Endothelial cell (in vitro differentiated cells): Measurements from ENCODE around the gene FARSA. TPM values are rescaled to one million over a fixed set of nuclear protein-coding genes. Genes with fewer than 3 reads are reported as not detected.
A peak's percentile ranks its signal among the peaks of the same experiment; 100 is the strongest.
"Not testable (repeated sequence)": the region's sequence is repeated elsewhere in the genome, so short reads cannot be mapped to it uniquely, and the experiment has no call there.

ENCODE experiments used
- DNase-seq: peaks from one replicate; pipeline ENCODE4 v3.0.0; 2021; ENCODE audit warnings: low spot score
- H3K27ac Mint-ChIP-seq: one replicate; pipeline ENCODE4 v1.8.0; 2021; ENCODE audit warnings: mixed read lengths, inconsistent platforms; ENCODE audit not compliant: unreplicated experiment
- H3K27me3 Mint-ChIP-seq: one replicate; pipeline ENCODE4 v1.8.0; 2021; ENCODE audit warnings: mild to moderate bottlenecking, moderate library complexity, mixed read lengths, inconsistent platforms; ENCODE audit not compliant: unreplicated experiment
- H3K36me3 Mint-ChIP-seq: one replicate; pipeline ENCODE4 v1.8.0; 2021; ENCODE audit warnings: mild to moderate bottlenecking, low read depth, mixed read lengths, inconsistent platforms; ENCODE audit not compliant: unreplicated experiment
- H3K4me1 Mint-ChIP-seq: one replicate; pipeline ENCODE4 v1.8.0; 2021; ENCODE audit warnings: mild to moderate bottlenecking, mixed read lengths, inconsistent platforms; ENCODE audit not compliant: unreplicated experiment
- H3K4me3 Mint-ChIP-seq: one replicate; pipeline ENCODE4 v1.8.0; 2021; ENCODE audit warnings: mild to moderate bottlenecking, mixed read lengths, inconsistent platforms; ENCODE audit not compliant: unreplicated experiment
- H3K9me3 Mint-ChIP-seq: one replicate; pipeline ENCODE4 v1.8.0; 2021; ENCODE audit warnings: mixed read lengths, inconsistent platforms; ENCODE audit not compliant: unreplicated experiment
- total RNA-seq: library from RNA; stranded (reverse); fragmentation: NEBNext Ultra II Directional; extraction: Animal tissue kit (Norgen Biotek cat#: 25700); gene quantifications from one replicate; pipeline ENCODE4 v1.2.1, GENCODE V29; 2021; ENCODE audit not compliant: unreplicated experiment
- TF ChIP-seq, protein P1 (sequence below): fragments of 200-600 bp; sonication (generic); IDR thresholded peaks from one replicate; pipeline ENCODE4 v1.5.0; 2021; ENCODE audit warnings: antibody characterized with exemption; ENCODE audit not compliant: unreplicated experiment

FARSA gene
- total RNA-seq, 1 donor from 2014 or later = 45.8 TPM

DNA sequence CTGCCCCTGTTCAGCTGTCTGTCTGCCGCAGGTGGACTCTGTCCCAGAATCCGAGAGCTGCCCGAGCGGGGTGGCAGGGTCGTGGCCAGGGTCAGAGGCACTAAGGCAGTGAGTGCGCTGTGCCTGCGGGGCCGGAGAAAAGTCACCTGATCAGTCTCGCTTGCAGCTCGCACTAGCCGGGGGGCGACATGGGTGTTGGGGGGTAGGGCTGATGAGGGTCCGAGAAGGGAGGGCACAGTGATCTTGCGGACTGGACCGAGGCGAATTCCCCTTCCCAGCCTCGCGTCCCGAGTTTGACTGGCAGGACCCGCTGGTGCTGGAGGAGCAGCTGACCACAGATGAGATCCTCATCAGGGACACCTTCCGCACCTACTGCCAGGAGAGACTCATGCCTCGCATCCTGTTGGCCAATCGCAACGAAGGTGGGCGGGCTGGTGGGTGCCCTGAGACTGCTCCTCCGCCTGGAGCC lies 41.9 kb downstream of the FARSA start:
- Mint-ChIP-seq H3K36me3 (peaks cover under 1% of the 10 kb centered on the region), H3K27me3 (peaks cover 8% of the 10 kb centered on the region), H3K9me3 (no peaks in the 10 kb centered on the region), H3K27ac (no peak overlapping the region), H3K4me3 (peak overlapping the region; percentile 97), H3K4me1 (peaks cover 10% of the 10 kb centered on the region)
- TF ChIP-seq, protein P1, sequence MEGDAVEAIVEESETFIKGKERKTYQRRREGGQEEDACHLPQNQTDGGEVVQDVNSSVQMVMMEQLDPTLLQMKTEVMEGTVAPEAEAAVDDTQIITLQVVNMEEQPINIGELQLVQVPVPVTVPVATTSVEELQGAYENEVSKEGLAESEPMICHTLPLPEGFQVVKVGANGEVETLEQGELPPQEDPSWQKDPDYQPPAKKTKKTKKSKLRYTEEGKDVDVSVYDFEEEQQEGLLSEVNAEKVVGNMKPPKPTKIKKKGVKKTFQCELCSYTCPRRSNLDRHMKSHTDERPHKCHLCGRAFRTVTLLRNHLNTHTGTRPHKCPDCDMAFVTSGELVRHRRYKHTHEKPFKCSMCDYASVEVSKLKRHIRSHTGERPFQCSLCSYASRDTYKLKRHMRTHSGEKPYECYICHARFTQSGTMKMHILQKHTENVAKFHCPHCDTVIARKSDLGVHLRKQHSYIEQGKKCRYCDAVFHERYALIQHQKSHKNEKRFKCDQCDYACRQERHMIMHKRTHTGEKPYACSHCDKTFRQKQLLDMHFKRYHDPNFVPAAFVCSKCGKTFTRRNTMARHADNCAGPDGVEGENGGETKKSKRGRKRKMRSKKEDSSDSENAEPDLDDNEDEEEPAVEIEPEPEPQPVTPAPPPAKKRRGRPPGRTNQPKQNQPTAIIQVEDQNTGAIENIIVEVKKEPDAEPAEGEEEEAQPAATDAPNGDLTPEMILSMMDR = no peak
- no peak for DNase-seq

DNA sequence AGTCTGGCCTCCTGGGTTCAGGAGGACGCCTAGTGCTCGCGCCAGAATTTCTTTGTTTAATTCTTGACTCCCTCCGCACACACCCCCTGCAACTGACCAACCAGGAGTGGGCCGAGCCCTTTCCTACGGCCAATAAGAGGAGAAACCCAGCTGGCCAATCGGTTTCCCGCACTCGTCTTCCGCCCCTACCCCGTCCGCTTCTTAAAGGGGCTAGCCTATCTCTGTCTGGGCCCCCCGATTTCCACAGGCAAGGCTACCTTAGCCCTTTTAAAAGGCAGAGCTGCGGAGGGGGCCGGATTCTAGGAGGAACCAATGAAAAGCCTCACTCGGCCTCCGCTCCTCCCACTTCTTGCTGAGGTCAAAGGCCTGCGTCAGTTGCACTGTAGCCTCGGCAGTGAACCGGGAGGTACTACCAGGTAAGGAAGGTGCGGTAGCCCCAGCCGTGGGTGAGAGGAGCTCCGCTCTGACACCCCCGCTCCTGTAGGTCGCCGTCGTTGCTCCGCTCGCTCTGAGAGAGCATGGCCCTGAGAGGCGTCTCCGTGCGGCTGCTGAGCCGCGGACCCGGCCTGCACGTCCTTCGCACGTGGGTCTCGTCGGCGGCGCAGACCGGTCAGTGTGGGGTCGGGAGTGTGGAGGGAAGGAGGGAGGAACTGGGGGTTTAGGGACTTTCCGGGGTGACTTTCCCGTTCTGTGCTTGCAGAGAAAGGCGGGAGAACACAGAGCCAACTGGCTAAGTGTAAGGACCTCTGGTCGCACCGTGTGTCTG lies 42.5 kb downstream of the FARSA start, which contains the start of gene GCDH:
Gene GCDH, plus strand, starts transcription at position 374 of the 766 bp plus-strand sequence. Its CDS starts 145 bp downstream, at position 519.
- H3K4me3 Mint-ChIP-seq = peak within 1 kb of the TSS; percentile 97
- peaks cover 4% of the 10 kb centered on the region for H3K36me3 Mint-ChIP-seq
- DNase-seq = peak; percentile 89
- TF ChIP-seq, protein P1 = no peak
- peak within 1 kb of the TSS; percentile 37 for H3K27ac Mint-ChIP-seq
- H3K9me3 Mint-ChIP-seq = no peaks in the 10 kb centered on the region
- peaks cover 14% of the 10 kb centered on the region for H3K4me1 Mint-ChIP-seq
- H3K27me3 Mint-ChIP-seq = peaks cover 11% of the 10 kb centered on the region

DNA sequence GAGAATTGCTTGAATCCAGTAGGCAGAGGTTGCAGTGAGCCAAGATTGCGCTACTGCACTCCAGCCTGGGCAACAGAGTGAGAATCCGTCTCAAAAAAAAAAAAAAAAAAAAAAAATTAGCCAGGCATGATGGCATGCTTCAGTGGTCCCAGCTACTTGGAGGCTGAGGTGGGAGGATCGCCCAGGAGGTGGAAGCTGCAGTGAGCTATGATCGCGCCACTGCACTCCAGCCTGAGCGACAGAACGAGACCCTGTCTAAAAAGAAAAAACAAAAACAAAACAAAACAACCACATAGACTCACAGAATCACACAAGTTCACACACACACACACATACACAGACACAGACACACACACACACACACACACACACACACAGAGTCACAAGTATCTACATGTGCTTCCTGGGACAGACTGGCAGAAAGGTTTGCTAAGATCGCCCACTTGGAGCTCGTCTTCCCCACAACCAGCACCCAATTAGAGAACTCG lies 43.2 kb downstream of the FARSA start:
- not testable (repeated sequence) for H3K9me3 Mint-ChIP-seq, DNase-seq, H3K36me3 Mint-ChIP-seq
- peaks cover 14% of the 10 kb centered on the region for H3K4me1 Mint-ChIP-seq
- H3K4me3 Mint-ChIP-seq = peak overlapping the region; percentile 97
- H3K27ac Mint-ChIP-seq = peak overlapping the region; percentile 37
- peaks cover 11% of the 10 kb centered on the region for H3K27me3 Mint-ChIP-seq

DNA sequence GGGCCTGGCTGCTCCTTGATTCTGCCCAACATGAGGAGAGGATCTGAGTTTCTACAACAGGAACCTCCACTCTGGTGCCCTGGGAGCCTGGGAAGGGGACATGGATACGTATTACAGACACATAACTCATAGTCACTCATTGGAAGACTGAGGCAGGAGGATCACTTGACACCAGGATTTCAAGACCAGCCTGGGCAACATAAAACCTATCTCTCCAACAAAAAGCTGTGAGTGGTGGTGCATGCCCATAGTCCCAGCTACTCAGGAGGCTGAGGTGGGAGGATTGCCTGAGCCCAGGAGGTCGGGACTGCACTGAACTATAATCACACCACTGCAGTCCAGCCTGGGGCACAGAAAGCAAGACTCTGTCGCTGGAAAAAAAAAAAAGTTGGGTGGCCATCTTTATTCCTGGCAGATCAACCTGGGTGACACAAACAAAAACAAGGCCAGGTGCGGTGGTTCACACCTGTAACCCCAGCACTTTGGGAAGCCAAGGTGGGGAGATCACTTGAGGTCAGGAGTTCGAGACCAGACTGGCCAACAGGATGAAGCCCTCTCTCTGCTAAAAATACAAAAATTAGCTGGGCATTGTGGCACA lies 45.4 kb downstream of the FARSA start:
- peaks cover 14% of the 10 kb centered on the region for H3K4me1 Mint-ChIP-seq
- no peak overlapping the region for H3K4me3 Mint-ChIP-seq
- DNase-seq = no peak
- H3K27ac Mint-ChIP-seq = no peak overlapping the region
- TF ChIP-seq, protein P1 = no peak
- no peaks in the 10 kb centered on the region for H3K9me3 Mint-ChIP-seq
- peaks cover 4% of the 10 kb centered on the region for H3K36me3 Mint-ChIP-seq
- peaks cover 15% of the 10 kb centered on the region for H3K27me3 Mint-ChIP-seq

DNA sequence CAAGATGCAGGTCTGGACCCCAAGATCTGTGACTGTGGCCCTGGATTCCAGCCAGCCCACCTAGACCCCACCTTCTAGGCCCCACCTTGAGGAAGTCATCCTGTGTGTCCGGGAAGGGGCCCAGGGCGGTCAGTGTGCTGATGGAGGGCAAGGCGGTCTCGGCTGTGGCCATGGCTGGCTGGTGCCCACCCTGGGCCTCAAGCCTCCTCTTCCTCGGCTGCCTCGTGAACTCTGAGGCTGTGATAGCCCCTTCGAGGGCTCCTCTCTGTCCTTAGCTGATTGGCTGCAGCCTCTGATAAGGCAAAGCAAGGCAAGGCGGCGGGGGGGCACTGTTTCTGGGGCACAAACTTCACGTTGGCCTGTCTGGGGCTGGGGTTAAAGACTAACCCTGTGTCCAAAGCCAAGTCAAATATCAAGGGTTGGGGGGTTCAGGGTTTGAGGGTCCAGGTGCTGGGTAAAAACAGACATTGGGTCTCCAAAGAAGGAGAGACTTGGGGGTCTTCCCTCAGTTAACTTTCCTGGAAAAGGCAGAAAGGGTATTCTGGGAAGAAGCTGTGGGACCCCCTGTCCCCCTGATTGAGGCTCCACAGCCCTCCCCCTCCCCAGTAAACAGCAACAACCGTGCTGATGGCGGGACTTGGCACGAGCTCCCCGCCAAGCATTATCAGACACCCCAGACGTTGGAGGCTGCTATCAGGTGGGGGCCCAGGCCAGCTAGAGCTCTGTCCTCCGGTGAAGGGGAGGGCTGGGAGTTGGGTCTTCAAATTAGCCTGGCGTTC lies 46.4 kb downstream of the FARSA start, which contains the start of gene KLF1:
Gene KLF1, minus strand, starts transcription at position 233 of the 779 bp plus-strand sequence. Its CDS starts 61 bp downstream, at position 172.
- peaks cover 6% of the 10 kb centered on the region for H3K36me3 Mint-ChIP-seq
- peaks cover 14% of the 10 kb centered on the region for H3K4me1 Mint-ChIP-seq
- DNase-seq = no peak
- peaks cover 16% of the 10 kb centered on the region for H3K27me3 Mint-ChIP-seq
- H3K9me3 Mint-ChIP-seq = no peaks in the 10 kb centered on the region
- TF ChIP-seq, protein P1 = no peak
- peak within 1 kb of the TSS; percentile 89 for H3K4me3 Mint-ChIP-seq
- H3K27ac Mint-ChIP-seq = no peak within 1 kb of the TSS
